ENCODE data around the gene B4GALT3. TPM values are rescaled to one million over a fixed set of nuclear protein-coding genes. Genes with fewer than 3 reads are reported as not detected.
"Not testable (repeated sequence)": the region's sequence is repeated elsewhere in the genome, so short reads cannot be mapped to it uniquely, and the experiment has no call there.

B4GALT3 gene
- total RNA-seq, 1 donor from 2014 or later = 24.3 TPM

- H3K9me3 Mint-ChIP-seq (ENCODE audit: unreplicated experiment) = no peaks in the 10 kb centered on the region
- peaks cover 3% of the 10 kb centered on the region for H3K36me3 Mint-ChIP-seq (ENCODE audit: unreplicated experiment)
- peak overlapping the region; percentile 35 for H3K4me3 Mint-ChIP-seq (ENCODE audit: unreplicated experiment)
- H3K4me1 Mint-ChIP-seq (ENCODE audit: unreplicated experiment) = peaks cover 22% of the 10 kb centered on the region
- peak overlapping the region; percentile 75 for H3K27ac Mint-ChIP-seq (ENCODE audit: unreplicated experiment)
- TF ChIP-seq CTCF (IDR thresholded peaks at IDR 0.05) = no peak
- peaks cover 5% of the 10 kb centered on the region for H3K27me3 Mint-ChIP-seq (ENCODE audit: unreplicated experiment)
- DNase-seq (ENCODE audit: extremely low spot score, unreplicated experiment) = no peak
Observed at GRCh38 chr1:161225178-161225533, 47.8 kb upstream of the B4GALT3 start.

GRCh38 chr1:161224695-161225087 lies 47.4 kb upstream of the B4GALT3 start:
- not testable (repeated sequence) for H3K36me3 Mint-ChIP-seq (ENCODE audit: unreplicated experiment); DNase-seq (ENCODE audit: extremely low spot score, unreplicated experiment); H3K27ac Mint-ChIP-seq (ENCODE audit: unreplicated experiment)

GRCh38 chr1:161223805-161224694 lies 46.7 kb upstream of the B4GALT3 start:
- DNase-seq (ENCODE audit: extremely low spot score, unreplicated experiment) = no peak
- no peak overlapping the region for H3K4me3 Mint-ChIP-seq (ENCODE audit: unreplicated experiment)
- TF ChIP-seq CTCF (IDR thresholded peaks at IDR 0.05) = no peak
- peaks cover 22% of the 10 kb centered on the region for H3K4me1 Mint-ChIP-seq (ENCODE audit: unreplicated experiment)
- H3K27me3 Mint-ChIP-seq (ENCODE audit: unreplicated experiment) = peaks cover 5% of the 10 kb centered on the region
- H3K27ac Mint-ChIP-seq (ENCODE audit: unreplicated experiment) = no peak overlapping the region
- peaks cover 3% of the 10 kb centered on the region for H3K36me3 Mint-ChIP-seq (ENCODE audit: unreplicated experiment)
- no peaks in the 10 kb centered on the region for H3K9me3 Mint-ChIP-seq (ENCODE audit: unreplicated experiment)

More at GRCh38 chr1:161224695-161225087, 47.4 kb upstream of the B4GALT3 start:
- not testable (repeated sequence) for H3K9me3 Mint-ChIP-seq (ENCODE audit: unreplicated experiment); H3K27me3 Mint-ChIP-seq (ENCODE audit: unreplicated experiment); H3K4me3 Mint-ChIP-seq (ENCODE audit: unreplicated experiment)
- H3K4me1 Mint-ChIP-seq (ENCODE audit: unreplicated experiment) = peaks cover 22% of the 10 kb centered on the region

- Mint-ChIP-seq H3K27me3 (ENCODE audit: unreplicated experiment) (peaks cover 5% of the 10 kb centered on the region), H3K27ac (ENCODE audit: unreplicated experiment) (no peak overlapping the region), H3K4me3 (ENCODE audit: unreplicated experiment) (no peak overlapping the region), H3K36me3 (ENCODE audit: unreplicated experiment) (no peaks in the 10 kb centered on the region), H3K4me1 (ENCODE audit: unreplicated experiment) (peaks cover 16% of the 10 kb centered on the region), H3K9me3 (ENCODE audit: unreplicated experiment) (no peaks in the 10 kb centered on the region)
- no peak for DNase-seq (ENCODE audit: extremely low spot score, unreplicated experiment)
- TF ChIP-seq CTCF (IDR thresholded peaks at IDR 0.05) = no peak
Observed at GRCh38 chr1:161222175-161223019, 45.1 kb upstream of the B4GALT3 start.

GRCh38 chr1:161220002-161220401 lies 42.7 kb upstream of the B4GALT3 start:
- Mint-ChIP-seq H3K4me1 (ENCODE audit: unreplicated experiment) (no peaks in the 10 kb centered on the region), H3K4me3 (ENCODE audit: unreplicated experiment) (no peak overlapping the region), H3K27me3 (ENCODE audit: unreplicated experiment) (peaks cover 5% of the 10 kb centered on the region), H3K36me3 (ENCODE audit: unreplicated experiment) (peaks cover 3% of the 10 kb centered on the region), H3K9me3 (ENCODE audit: unreplicated experiment) (no peaks in the 10 kb centered on the region), H3K27ac (ENCODE audit: unreplicated experiment) (no peak overlapping the region)
- TF ChIP-seq CTCF (IDR thresholded peaks at IDR 0.05) = no peak
- no peak for DNase-seq (ENCODE audit: extremely low spot score, unreplicated experiment)

Data from osteocyte (in vitro differentiated cells).